IPS-11a (cell line): ENCODE measurements around the gene LINGO3.
A peak's percentile ranks its signal among the peaks of the same experiment; 100 is the strongest.

Source experiments
- H3K4me3 ChIP-seq: one replicate; pipeline ENCODE4 v1.5.1; 2013; ENCODE audit warnings: low read depth, low read length, control low read depth

LINGO3 gene

DNA sequence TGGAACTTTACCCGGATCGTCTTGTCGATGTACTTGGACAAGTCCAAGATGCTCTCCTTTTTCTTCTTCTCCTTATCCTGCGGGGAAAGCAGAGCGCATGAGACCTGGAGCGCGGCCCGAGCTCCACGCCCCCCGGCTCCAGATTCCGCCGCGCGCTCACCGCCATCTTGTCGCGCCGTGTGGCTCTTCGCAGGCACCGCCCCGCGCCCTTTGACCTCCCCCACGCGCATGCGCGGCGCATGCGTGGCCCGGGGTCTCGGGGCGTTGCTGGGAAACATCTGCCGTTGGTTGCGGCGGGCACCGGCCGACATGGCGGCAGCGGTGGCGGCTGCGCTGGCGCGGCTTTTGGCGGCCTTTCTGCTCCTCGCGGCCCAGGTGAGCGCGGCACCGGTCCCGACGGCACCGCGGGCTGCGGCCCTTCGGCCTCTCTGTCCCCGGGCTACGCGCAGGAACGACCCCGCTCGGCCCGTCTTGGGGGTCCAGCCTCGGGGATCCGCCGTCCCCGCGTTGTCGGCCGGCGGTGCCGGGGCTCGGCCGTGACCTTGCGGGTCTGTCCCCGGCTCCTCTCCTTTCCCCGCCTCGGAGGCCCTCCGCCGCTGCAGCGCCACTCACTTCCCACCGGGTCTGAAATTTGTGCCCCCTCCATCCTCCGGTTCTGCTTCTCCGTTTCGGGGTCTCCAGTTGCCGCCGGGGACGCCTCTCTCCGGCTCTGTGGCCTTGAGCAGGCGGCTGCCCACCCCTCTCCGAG lies 20.6 kb upstream of the LINGO3 start, which contains the start of the genes LSM7 and SPPL2B:
Gene LSM7, minus strand, starts transcription at position 186 of the 748 bp plus-strand sequence. Its CDS starts 20 bp downstream, at position 166.
Gene SPPL2B, plus strand, starts transcription at position 284 of the 748 bp plus-strand sequence. Its CDS starts 26 bp downstream, at position 310.
- peak within 1 kb of the TSS; percentile 96 for H3K4me3 ChIP-seq

DNA sequence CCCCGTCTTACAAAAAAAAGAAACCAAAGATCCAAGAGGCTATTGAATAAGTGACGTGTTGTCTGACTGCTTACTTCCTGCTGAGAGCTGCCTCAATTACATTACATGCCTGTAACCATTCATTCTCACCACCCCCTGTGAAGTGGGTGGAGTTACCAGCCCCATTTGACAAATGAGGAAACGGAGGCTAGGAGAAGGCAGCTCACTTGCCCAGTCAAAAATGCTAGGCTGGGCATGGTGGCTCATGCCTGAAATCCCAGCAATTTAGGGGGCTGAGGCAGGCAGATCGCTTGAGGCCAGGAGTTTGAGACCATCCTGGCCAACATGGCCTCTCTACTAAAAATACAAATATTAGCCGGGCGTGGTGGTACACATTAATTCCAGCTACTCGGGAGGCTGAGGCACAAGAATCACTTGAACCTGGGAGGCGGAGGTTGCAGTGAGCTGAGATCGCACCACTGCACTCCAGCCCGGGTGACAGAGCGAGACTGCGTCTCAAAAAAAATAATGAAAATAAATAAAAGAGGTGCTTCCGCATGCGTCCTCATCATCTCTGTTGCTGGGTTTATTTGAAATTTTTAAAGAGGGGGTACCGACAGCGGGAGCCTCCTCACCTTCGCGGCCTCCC lies 19.9 kb upstream of the LINGO3 start:
- peak overlapping the region; percentile 96 for H3K4me3 ChIP-seq

GRCh38 chr19:2326699-2327360 lies 18.9 kb upstream of the LINGO3 start:
- no peak overlapping the region for H3K4me3 ChIP-seq

- no peak overlapping the region for H3K4me3 ChIP-seq
Measured at GRCh38 chr19:2325281-2326046, 17.5 kb upstream of the LINGO3 start.

GRCh38 chr19:2324220-2324948 lies 16.4 kb upstream of the LINGO3 start:
- H3K4me3 ChIP-seq, result no peak overlapping the region

GRCh38 chr19:2323707-2324106 lies 15.8 kb upstream of the LINGO3 start:
- H3K4me3 ChIP-seq, result no peak overlapping the region

DNA sequence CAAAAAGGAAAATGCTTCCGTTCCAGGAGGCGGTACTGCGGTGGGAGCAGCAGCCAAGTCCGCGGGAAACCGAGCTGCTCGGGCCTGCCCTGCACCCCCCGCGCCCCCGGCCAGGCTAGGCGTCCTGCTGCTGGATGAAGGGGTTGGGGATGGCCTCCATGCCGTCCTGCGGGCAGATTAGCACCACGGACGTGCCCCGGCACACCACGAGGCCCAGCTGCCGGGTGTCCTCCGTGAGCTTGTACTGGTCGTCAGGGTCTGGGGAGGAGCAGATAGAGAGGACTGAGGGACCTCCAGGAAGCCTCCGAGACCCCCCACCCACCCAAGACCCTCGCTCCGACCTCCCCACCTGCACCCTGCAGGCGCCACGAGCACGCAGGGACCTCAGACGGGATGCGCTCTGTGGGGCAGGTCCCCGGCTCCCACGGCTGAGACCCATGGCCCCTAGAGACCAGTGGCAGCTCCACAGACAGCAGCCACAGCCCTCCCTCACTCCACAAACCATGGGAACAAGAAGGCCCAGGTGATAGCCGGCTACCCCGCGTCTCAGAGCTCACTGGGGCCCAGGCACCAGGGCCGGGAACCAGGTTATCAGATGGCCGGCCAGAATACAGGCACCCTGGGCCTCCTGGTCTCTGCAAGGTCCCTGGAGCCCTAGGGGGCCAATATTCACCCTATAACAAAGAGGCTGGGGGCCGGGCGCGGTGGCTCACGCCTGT lies 13.8 kb upstream of the LINGO3 start:
- no peak overlapping the region for H3K4me3 ChIP-seq

- no peak overlapping the region for H3K4me3 ChIP-seq
Measured at GRCh38 chr19:2320939-2321338, 13.0 kb upstream of the LINGO3 start.

DNA sequence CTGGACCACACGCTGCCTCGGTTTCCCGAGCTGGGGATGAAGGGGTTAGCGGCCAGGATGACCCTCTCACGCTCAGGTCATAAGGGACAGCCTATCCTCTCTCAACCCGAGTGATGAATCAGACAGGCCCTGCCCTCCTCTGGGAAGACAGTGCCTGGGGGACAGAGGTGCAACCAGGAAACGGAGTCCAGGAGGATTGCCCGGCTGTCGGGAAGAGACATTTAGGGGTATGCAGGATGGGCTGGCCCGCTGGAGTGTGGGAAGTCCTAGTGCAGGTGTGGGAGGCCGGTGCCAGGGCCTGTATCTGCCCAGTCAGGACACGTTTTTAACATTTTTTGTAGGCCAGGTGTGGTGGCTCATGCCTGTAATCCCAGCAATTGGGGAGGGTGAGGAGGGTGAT lies 12.1 kb upstream of the LINGO3 start:
- H3K4me3 ChIP-seq, result no peak overlapping the region

- H3K4me3 ChIP-seq, result no peak overlapping the region
Measured at GRCh38 chr19:2319551-2319950, 11.6 kb upstream of the LINGO3 start.

- H3K4me3 ChIP-seq, result no peak overlapping the region
Measured at GRCh38 chr19:2318923-2319322, 11.0 kb upstream of the LINGO3 start.

GRCh38 chr19:2317756-2318155 lies 9.8 kb upstream of the LINGO3 start:
- H3K4me3 ChIP-seq, result no peak overlapping the region

GRCh38 chr19:2317300-2317699 lies 9.3 kb upstream of the LINGO3 start:
- no peak overlapping the region for H3K4me3 ChIP-seq

- H3K4me3 ChIP-seq, result no peak overlapping the region
Measured at GRCh38 chr19:2315818-2316353, 7.9 kb upstream of the LINGO3 start.

GRCh38 chr19:2315121-2315817 lies 7.3 kb upstream of the LINGO3 start:
- H3K4me3 ChIP-seq, result no peak overlapping the region

GRCh38 chr19:2312820-2313501 lies 5.0 kb upstream of the LINGO3 start:
- H3K4me3 ChIP-seq, result no peak overlapping the region

DNA sequence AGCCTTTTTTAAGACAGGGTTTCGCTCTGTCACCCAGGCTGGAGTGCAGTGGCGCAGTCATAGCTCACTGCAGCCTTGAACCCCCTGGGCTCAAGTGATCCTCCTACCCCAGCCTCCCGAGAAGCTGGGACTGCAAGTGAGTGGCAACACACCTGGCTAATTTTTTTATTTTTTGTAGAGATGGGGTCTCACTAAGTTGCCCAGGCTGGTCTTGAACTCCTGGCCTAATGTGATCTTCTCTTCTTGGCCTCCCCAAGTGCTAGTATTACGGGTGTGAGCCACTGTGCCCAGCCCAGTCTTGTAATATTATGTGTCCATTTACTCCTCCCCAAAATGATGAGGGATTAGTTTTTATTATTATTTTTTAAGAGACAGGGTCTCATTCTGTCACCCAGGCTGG lies 3.1 kb upstream of the LINGO3 start:
- no peak overlapping the region for H3K4me3 ChIP-seq

GRCh38 chr19:2309734-2310362 lies 1.9 kb upstream of the LINGO3 start:
- no peak overlapping the region for H3K4me3 ChIP-seq
